ENCODE results near the gene ACTA1. TPM values are rescaled to one million over a fixed set of nuclear protein-coding genes. Genes with fewer than 3 reads are reported as not detected.

The ACTA1 gene
- total RNA-seq, 1 experiment from 2014 or later, result not detected

DNA sequence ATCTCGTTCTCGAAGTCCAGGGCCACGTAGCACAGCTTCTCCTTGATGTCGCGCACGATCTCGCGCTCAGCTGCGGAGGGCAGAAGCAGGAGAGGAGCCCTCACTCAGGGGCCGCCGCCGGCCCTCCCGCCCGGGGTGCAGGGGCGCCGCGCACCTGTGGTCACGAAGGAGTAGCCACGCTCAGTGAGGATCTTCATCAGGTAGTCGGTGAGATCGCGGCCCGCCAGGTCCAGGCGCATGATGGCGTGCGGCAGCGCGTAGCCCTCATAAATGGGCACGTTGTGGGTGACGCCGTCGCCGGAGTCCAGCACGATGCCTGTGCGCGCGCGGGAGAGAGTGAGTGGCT, 1.8 kb downstream of the ACTA1 start (continued):
- TF ChIP-seq, protein P1, sequence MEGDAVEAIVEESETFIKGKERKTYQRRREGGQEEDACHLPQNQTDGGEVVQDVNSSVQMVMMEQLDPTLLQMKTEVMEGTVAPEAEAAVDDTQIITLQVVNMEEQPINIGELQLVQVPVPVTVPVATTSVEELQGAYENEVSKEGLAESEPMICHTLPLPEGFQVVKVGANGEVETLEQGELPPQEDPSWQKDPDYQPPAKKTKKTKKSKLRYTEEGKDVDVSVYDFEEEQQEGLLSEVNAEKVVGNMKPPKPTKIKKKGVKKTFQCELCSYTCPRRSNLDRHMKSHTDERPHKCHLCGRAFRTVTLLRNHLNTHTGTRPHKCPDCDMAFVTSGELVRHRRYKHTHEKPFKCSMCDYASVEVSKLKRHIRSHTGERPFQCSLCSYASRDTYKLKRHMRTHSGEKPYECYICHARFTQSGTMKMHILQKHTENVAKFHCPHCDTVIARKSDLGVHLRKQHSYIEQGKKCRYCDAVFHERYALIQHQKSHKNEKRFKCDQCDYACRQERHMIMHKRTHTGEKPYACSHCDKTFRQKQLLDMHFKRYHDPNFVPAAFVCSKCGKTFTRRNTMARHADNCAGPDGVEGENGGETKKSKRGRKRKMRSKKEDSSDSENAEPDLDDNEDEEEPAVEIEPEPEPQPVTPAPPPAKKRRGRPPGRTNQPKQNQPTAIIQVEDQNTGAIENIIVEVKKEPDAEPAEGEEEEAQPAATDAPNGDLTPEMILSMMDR (IDR thresholded peaks at IDR 0.05 in 2 of 3, conservative IDR thresholded peaks at IDR 0.05 in 1 of 3; ENCODE audit: borderline replicate concordance in 1 of 3, insufficient read depth in 1 of 3, low read depth in 2 of 3, low read length in 2 of 3), result no peak

DNA sequence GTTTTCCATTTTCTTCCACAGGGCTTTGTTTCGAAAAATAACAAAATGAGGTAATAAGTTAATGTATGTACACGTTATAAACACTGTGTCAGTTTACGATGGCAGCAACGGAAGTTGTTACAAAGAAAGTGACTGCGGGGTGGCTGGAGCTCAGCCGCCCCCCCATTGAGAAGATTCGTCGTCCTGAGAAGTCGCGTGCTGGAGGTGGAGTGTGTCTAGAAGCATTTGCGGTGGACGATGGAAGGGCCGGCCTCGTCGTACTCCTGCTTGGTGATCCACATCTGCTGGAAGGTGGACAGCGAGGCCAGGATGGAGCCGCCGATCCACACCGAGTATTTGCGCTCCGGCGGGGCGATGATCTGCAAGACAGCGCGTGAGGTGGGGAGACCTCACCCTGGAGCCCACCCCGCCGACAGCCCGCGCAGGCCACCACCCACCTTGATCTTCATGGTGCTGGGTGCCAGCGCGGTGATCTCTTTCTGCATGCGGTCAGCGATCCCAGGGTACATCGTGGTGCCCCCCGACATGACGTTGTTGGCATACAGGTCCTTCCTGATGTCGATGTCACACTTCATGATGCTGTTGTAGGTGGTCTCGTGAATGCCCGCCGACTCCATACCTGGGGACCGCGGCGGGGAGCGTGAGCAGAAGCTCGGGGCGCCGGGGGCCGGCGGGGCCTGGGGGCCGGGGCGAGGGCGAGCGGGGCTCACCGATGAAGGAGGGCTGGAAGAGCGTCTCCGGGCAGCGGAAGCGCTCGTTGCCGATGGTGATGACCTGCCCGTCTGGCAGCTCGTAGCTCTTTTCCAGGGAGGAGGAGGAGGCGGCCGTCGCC, 2.4 kb downstream of the ACTA1 start:
- H3K79me2 ChIP-seq (ENCODE audit: insufficient read depth, low read length), result no peaks in the 10 kb centered on the region
- H3K9ac ChIP-seq (ENCODE audit: low read length), result no peak overlapping the region
- no peak overlapping the region for H3K4me2 ChIP-seq (ENCODE audit: low read length)
- RAD21 ChIA-PET (ENCODE audit: low non-redundant PET in 1 of 2, low total read pairs in 2 of 2, uncharacterized antibody in 2 of 2, unreplicated experiment in 2 of 2), result no interaction called here
- CTCF ChIA-PET, result no interaction called here
- no peaks in the 10 kb centered on the region for H3K4me1 ChIP-seq (ENCODE audit: control insufficient read depth in 1 of 2, insufficient read depth in 2 of 2, low read length in 2 of 2)
- TF ChIP-seq CBX3 (IDR thresholded peaks at IDR 0.05; ENCODE audit: low read depth), result no peak
- H3K27ac ChIP-seq (ENCODE audit: low read depth, low read length), result no peak overlapping the region
- H3K27me3 ChIP-seq (ENCODE audit: insufficient read depth, low read length), result 0 out of 2 replicates have a peak, but pooled peaks cover 3% of the 10 kb centered on the region
- no peak for ATAC-seq
- no peaks in the 10 kb centered on the region for H4K20me1 ChIP-seq (ENCODE audit: insufficient read depth)
- no peak overlapping the region for H2AFZ ChIP-seq (ENCODE audit: low read depth, low read length, poor library complexity, severe bottlenecking)
- intact Hi-C loops (cut with micrococcal nuclease), result no loop called here
- H3K9me2 ChIP-seq (ENCODE audit: insufficient read depth), result no peaks in the 10 kb centered on the region
- no peaks in the 10 kb centered on the region for H3K36me3 ChIP-seq (ENCODE audit: control insufficient read depth in 1 of 2, insufficient read depth in 2 of 2, low read length in 2 of 2)
- POLR2A ChIA-PET, result no interaction called here
- no TSS peak for BruUV-seq (replicated peaks)
- no peak for DNase-seq (ENCODE audit: low read depth, low spot score)
- no peaks in the 10 kb centered on the region for H3K9me3 ChIP-seq (ENCODE audit: control insufficient read depth in 1 of 2, insufficient read depth in 1 of 2, low read depth in 1 of 2, low read length in 2 of 2)
- H3K4me3 ChIP-seq (replicated peaks in 1 of 2; ENCODE audit: low read depth in 1 of 2, low read length in 2 of 2), result no peak overlapping the region

DNA sequence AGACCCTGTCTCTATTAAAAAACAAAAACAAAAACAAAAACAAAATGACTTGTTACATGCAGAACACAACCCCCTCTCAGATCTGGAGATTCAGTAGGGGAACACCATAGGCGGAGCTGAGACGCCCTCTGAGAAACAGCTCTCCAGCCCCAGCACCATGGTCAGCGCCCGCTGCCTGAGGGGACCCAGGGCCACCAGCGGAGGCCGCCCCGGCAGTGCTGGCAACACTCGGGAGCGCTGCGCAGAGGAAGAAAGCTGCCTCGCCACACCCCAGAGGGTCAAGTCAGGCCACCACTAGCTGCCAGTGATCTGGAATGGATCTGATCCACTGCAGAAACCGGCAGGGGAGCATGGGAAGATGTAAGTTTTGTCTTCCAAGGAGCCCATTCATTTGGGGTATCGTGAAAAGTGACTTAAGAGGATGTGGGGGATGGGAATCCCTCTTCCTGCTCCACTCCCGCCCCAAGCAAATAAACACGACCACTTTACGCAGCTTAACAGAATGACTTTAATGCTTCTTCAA, 3.1 kb downstream of the ACTA1 start:
- H4K20me1 ChIP-seq (ENCODE audit: insufficient read depth), result no peaks in the 10 kb centered on the region
- ChIA-PET RAD21 (ENCODE audit: low non-redundant PET in 1 of 2, low total read pairs in 2 of 2, uncharacterized antibody in 2 of 2, unreplicated experiment in 2 of 2) (no interaction called here), CTCF (no interaction called here), POLR2A (no interaction called here)
- no peaks in the 10 kb centered on the region for H3K4me1 ChIP-seq (ENCODE audit: control insufficient read depth in 1 of 2, insufficient read depth in 2 of 2, low read length in 2 of 2)
- intact Hi-C loops (cut with micrococcal nuclease), result no loop called here
- H3K9ac ChIP-seq (ENCODE audit: low read length), result no peak overlapping the region
- no peaks in the 10 kb centered on the region for H3K9me3 ChIP-seq (ENCODE audit: control insufficient read depth in 1 of 2, insufficient read depth in 1 of 2, low read depth in 1 of 2, low read length in 2 of 2)
- 0 out of 2 replicates have a peak, but pooled peaks cover 3% of the 10 kb centered on the region for H3K27me3 ChIP-seq (ENCODE audit: insufficient read depth, low read length)
- no TSS peak for BruUV-seq (replicated peaks)
- H2AFZ ChIP-seq (ENCODE audit: low read depth, low read length, poor library complexity, severe bottlenecking), result no peak overlapping the region
- H3K4me2 ChIP-seq (ENCODE audit: low read length), result no peak overlapping the region
- H3K27ac ChIP-seq (ENCODE audit: low read depth, low read length), result no peak overlapping the region
- no peaks in the 10 kb centered on the region for H3K36me3 ChIP-seq (ENCODE audit: control insufficient read depth in 1 of 2, insufficient read depth in 2 of 2, low read length in 2 of 2)
- H3K79me2 ChIP-seq (ENCODE audit: insufficient read depth, low read length), result no peaks in the 10 kb centered on the region
- DNase-seq (ENCODE audit: low read depth, low spot score) (no peak), ATAC-seq (peak; percentile 52; the same call in 1 of the 2 replicates)
- H3K9me2 ChIP-seq (ENCODE audit: insufficient read depth), result no peaks in the 10 kb centered on the region
- H3K4me3 ChIP-seq (replicated peaks in 1 of 2; ENCODE audit: low read depth in 1 of 2, low read length in 2 of 2), result no peak overlapping the region
- no peak for TF ChIP-seq EZH2phosphoT487 (IDR thresholded peaks at IDR 0.05; ENCODE audit: borderline replicate concordance)
- no peak for TF ChIP-seq ELF1 (IDR thresholded peaks at IDR 0.05; ENCODE audit: borderline replicate concordance, low read depth)
- TF ChIP-seq JUND (IDR thresholded peaks at IDR 0.05), result no peak
- TF ChIP-seq, protein P2, sequence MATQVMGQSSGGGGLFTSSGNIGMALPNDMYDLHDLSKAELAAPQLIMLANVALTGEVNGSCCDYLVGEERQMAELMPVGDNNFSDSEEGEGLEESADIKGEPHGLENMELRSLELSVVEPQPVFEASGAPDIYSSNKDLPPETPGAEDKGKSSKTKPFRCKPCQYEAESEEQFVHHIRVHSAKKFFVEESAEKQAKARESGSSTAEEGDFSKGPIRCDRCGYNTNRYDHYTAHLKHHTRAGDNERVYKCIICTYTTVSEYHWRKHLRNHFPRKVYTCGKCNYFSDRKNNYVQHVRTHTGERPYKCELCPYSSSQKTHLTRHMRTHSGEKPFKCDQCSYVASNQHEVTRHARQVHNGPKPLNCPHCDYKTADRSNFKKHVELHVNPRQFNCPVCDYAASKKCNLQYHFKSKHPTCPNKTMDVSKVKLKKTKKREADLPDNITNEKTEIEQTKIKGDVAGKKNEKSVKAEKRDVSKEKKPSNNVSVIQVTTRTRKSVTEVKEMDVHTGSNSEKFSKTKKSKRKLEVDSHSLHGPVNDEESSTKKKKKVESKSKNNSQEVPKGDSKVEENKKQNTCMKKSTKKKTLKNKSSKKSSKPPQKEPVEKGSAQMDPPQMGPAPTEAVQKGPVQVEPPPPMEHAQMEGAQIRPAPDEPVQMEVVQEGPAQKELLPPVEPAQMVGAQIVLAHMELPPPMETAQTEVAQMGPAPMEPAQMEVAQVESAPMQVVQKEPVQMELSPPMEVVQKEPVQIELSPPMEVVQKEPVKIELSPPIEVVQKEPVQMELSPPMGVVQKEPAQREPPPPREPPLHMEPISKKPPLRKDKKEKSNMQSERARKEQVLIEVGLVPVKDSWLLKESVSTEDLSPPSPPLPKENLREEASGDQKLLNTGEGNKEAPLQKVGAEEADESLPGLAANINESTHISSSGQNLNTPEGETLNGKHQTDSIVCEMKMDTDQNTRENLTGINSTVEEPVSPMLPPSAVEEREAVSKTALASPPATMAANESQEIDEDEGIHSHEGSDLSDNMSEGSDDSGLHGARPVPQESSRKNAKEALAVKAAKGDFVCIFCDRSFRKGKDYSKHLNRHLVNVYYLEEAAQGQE (IDR thresholded peaks at IDR 0.05; ENCODE audit: low read depth), result peak; percentile 74
- TF ChIP-seq, protein P1 (IDR thresholded peaks at IDR 0.05 in 2 of 3, conservative IDR thresholded peaks at IDR 0.05 in 1 of 3; ENCODE audit: borderline replicate concordance in 1 of 3, insufficient read depth in 1 of 3, low read depth in 2 of 3, low read length in 2 of 3), result no peak
- no peak for TF ChIP-seq ZFX (IDR thresholded peaks at IDR 0.05)

Measured in HCT116 (cell line).